GM12874 (cell line): ENCODE measurements around the gene RGS14.

Experiments
- TF ChIP-seq, protein P1 (sequence below): IDR thresholded peaks from 2 replicates; pipeline ENCODE4 v1.5.1; 2011; ENCODE audit warnings: low read depth, mild to moderate bottlenecking, control low read depth, low read length, moderate library complexity; ENCODE audit not compliant: insufficient read depth

Gene RGS14

DNA sequence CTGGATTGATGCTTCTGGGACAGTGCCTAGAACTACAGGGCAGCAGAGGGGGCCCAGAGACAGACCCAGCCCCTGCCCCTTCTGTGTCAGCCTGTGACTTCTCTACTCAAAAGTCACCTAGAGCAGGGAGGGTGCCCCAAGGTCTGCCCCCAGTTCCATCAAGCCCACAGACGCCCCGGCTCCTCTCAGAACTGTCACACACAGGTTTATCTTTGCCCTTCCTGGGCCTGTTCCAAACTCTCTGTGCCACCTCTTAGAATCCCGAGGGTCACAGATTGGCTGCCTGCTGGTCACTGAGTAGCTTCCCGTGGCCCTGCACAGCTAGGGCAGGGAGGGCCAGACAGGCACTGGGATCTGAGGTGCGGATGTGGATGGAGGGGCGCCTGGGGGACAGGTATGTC lies 1.7 kb downstream of the RGS14 start:
- TF ChIP-seq, protein P1, sequence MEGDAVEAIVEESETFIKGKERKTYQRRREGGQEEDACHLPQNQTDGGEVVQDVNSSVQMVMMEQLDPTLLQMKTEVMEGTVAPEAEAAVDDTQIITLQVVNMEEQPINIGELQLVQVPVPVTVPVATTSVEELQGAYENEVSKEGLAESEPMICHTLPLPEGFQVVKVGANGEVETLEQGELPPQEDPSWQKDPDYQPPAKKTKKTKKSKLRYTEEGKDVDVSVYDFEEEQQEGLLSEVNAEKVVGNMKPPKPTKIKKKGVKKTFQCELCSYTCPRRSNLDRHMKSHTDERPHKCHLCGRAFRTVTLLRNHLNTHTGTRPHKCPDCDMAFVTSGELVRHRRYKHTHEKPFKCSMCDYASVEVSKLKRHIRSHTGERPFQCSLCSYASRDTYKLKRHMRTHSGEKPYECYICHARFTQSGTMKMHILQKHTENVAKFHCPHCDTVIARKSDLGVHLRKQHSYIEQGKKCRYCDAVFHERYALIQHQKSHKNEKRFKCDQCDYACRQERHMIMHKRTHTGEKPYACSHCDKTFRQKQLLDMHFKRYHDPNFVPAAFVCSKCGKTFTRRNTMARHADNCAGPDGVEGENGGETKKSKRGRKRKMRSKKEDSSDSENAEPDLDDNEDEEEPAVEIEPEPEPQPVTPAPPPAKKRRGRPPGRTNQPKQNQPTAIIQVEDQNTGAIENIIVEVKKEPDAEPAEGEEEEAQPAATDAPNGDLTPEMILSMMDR: no peak

DNA sequence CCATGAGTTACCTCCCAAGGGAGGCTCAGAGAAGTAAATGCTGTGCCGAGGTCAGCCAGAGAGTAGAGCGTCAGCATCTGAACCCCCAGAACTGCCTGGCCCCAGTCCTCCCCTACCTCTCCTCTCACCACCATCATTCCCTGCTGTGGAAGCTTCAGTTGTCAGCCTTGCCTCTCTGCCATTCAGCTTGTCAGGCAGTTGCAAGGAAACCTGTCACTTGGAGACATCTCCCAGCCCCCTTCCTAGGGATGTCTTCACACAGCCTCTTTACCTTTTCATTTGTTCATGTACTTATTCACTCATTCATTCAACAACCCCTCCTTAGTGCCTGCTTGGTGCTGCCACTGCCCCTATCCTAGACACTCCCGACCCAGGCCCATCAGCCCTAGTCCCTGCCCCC lies 2.1 kb downstream of the RGS14 start:
- TF ChIP-seq, protein P1: no peak

GRCh38 chr5:177361418-177362291 lies 3.9 kb downstream of the RGS14 start:
- TF ChIP-seq, protein P1: 0 out of 2 replicates have a peak, but pooled peaks have one; percentile 11

- TF ChIP-seq, protein P1: no peak
Observed at GRCh38 chr5:177362292-177362609, 4.5 kb downstream of the RGS14 start.

- TF ChIP-seq, protein P1: no peak
Observed at GRCh38 chr5:177362610-177363507, 5.1 kb downstream of the RGS14 start.

DNA sequence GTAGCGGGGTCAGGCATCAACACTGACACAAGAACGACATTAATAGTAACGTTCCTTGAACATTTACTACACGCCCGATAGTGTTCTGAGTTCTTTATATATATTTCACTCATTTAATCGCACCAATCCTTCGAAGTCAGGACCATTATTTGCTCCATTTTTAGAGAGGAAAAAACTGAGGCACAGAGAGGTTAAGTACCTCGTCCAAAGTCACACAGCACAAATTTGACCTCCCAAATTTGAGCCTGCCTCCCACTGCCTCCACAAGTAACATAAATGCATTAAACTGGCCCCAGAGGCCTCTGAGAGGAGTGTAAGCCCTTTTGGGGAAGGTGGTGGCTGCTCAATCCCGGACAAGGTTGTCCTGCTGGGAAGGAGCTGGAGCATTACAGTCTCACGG lies 5.8 kb downstream of the RGS14 start:
- TF ChIP-seq, protein P1: no peak

- TF ChIP-seq, protein P1: no peak
Observed at GRCh38 chr5:177364159-177364962, 6.6 kb downstream of the RGS14 start.
